CMK (cell line): Measurements from ENCODE around the gene TNFRSF13B.
"Not testable (repeated sequence)": the region's sequence is repeated elsewhere in the genome, so short reads cannot be mapped to it uniquely, and the experiment has no call there.

Experiments
- DNase-seq: peaks from one replicate; pipeline ENCODE4 v3.0.0-alpha.2; 2010; ENCODE audit warnings: low read depth

Gene TNFRSF13B

GRCh38 chr17:16926571-16927451 is 45.1 kb downstream of the TNFRSF13B start:
- DNase-seq = no peak

- no peak for DNase-seq
Measured at GRCh38 chr17:16926061-16926511, 45.8 kb downstream of the TNFRSF13B start.

GRCh38 chr17:16925461-16926060 is 46.4 kb downstream of the TNFRSF13B start:
- no peak for DNase-seq

GRCh38 chr17:16924696-16925440 is 47.0 kb downstream of the TNFRSF13B start:
- DNase-seq = no peak

GRCh38 chr17:16923904-16924695 is 47.8 kb downstream of the TNFRSF13B start:
- no peak for DNase-seq

- no peak for DNase-seq
Measured at GRCh38 chr17:16923097-16923903, 48.6 kb downstream of the TNFRSF13B start.

- no peak for DNase-seq
Measured at GRCh38 chr17:16922386-16923096, 49.4 kb downstream of the TNFRSF13B start.

- DNase-seq = not testable (repeated sequence)
Measured at GRCh38 chr17:16921451-16921850, 50.5 kb downstream of the TNFRSF13B start.

- DNase-seq = no peak
Measured at GRCh38 chr17:16920628-16921020, 51.3 kb downstream of the TNFRSF13B start.

- DNase-seq = no peak
Measured at GRCh38 chr17:16919663-16920627, 52.0 kb downstream of the TNFRSF13B start.

GRCh38 chr17:16918443-16918842 is 53.5 kb downstream of the TNFRSF13B start:
- no peak for DNase-seq

- no peak for DNase-seq
Measured at GRCh38 chr17:16917671-16918394, 54.1 kb downstream of the TNFRSF13B start.

- no peak for DNase-seq
Measured at GRCh38 chr17:16916557-16916920, 55.4 kb downstream of the TNFRSF13B start.

- DNase-seq = no peak
Measured at GRCh38 chr17:16915752-16916556, 56.0 kb downstream of the TNFRSF13B start.

- DNase-seq = no peak
Measured at GRCh38 chr17:16913463-16913862, 58.5 kb downstream of the TNFRSF13B start.

- DNase-seq = no peak
Measured at GRCh38 chr17:16912021-16912962, 59.6 kb downstream of the TNFRSF13B start.
